Effector memory CD8-positive, alpha-beta T cell (primary cell): ENCODE measurements around the gene STK4.

ENCODE experiments used
- ATAC-seq: fragments of 150-1000 bp; cut with Tn5 transposase; replicated peaks from 2 replicates; pipeline ENCODE4 v1.10.0; 2021; ENCODE audit warnings: mild to moderate bottlenecking, moderate library complexity
- DNase-seq, 3 experiments: peaks; one replicate each; pipeline ENCODE4 v3.0.0; 2021
- H3K27ac Mint-ChIP-seq, 2 donors: one replicate each; pipeline ENCODE4 v1.8.0; 2022; ENCODE audit warnings: mild to moderate bottlenecking in 2 of 2, mixed read lengths in 2 of 2, moderate library complexity in 2 of 2
- H3K27me3 Mint-ChIP-seq, 2 donors: one replicate each; pipeline ENCODE4 v1.8.0; 2022; ENCODE audit warnings: mixed read lengths in 2 of 2
- H3K36me3 Mint-ChIP-seq: one replicate; pipeline ENCODE4 v1.8.0; 2022; ENCODE audit warnings: mild to moderate bottlenecking, moderate library complexity, mixed read lengths; ENCODE audit not compliant: insufficient read depth
- H3K4me1 Mint-ChIP-seq, 2 donors: one replicate each; pipeline ENCODE4 v1.8.0; 2022; ENCODE audit warnings: low read depth in 2 of 2, mixed read lengths in 2 of 2
- H3K4me3 Mint-ChIP-seq, 2 donors: one replicate each; pipeline ENCODE4 v1.8.0; 2022; ENCODE audit warnings: mild to moderate bottlenecking in 2 of 2, mixed read lengths in 2 of 2, moderate library complexity in 2 of 2
- H3K9me3 Mint-ChIP-seq, 2 donors: one replicate each; pipeline ENCODE4 v1.8.0; 2022; ENCODE audit warnings: mixed read lengths in 2 of 2

The STK4 gene

DNA sequence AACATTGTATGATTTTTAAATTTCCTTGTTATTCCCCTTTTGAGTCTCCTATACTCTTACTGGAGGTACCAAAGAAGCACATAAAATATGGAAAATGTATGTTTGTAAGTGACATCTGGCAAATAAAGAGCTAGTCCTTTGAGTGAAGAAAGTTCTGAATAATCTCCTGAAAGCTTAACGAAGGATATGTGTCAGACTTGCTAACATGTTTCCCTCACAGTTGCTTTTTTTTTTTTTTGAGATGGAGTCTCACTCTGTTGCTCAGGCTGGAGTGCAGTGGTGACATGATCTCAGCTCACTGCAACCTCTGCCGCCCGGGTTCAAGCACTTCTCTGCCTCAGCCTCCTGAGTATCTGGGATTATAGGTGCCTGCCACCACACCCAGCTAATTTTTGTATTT is 63.6 kb downstream of the STK4 start:
- no peak overlapping the region for H3K4me3 Mint-ChIP-seq
- peaks cover 42 to 72% of the 10 kb centered on the region in 2 donors for H3K4me1 Mint-ChIP-seq
- no peaks in the 10 kb centered on the region for H3K27me3 Mint-ChIP-seq
- H3K27ac Mint-ChIP-seq, result peak overlapping the region; percentile 82 to 85
- ATAC-seq (no peak), DNase-seq (no peak)
- H3K9me3 Mint-ChIP-seq, result no peaks in the 10 kb centered on the region
- peaks cover 79% of the 10 kb centered on the region for H3K36me3 Mint-ChIP-seq

- H3K27ac Mint-ChIP-seq, result peak overlapping the region; percentile 56 to 79
These were observed 66.0 kb downstream of the STK4 start for GRCh38 chr20:45032276-45032675.

GRCh38 chr20:45032781-45033180 is 66.5 kb downstream of the STK4 start:
- DNase-seq, result no peak
- Mint-ChIP-seq H3K9me3 (no peaks in the 10 kb centered on the region), H3K36me3 (peaks cover 67% of the 10 kb centered on the region), H3K27ac (peak overlapping the region; percentile 56 to 79), H3K27me3 (no peaks in the 10 kb centered on the region), H3K4me1 (peaks cover 41 to 69% of the 10 kb centered on the region in 2 donors), H3K4me3 (peak overlapping the region; percentile 17 to 38)
- no peak for ATAC-seq

More at GRCh38 chr20:45032276-45032675, 66.0 kb downstream of the STK4 start:
- Mint-ChIP-seq H3K27me3 (no peaks in the 10 kb centered on the region), H3K36me3 (peaks cover 69% of the 10 kb centered on the region), H3K4me3 (peak overlapping the region; percentile 17 to 38), H3K9me3 (no peaks in the 10 kb centered on the region), H3K4me1 (peaks cover 43 to 73% of the 10 kb centered on the region in 2 donors)
- DNase-seq, result no peak
- no peak for ATAC-seq

DNA sequence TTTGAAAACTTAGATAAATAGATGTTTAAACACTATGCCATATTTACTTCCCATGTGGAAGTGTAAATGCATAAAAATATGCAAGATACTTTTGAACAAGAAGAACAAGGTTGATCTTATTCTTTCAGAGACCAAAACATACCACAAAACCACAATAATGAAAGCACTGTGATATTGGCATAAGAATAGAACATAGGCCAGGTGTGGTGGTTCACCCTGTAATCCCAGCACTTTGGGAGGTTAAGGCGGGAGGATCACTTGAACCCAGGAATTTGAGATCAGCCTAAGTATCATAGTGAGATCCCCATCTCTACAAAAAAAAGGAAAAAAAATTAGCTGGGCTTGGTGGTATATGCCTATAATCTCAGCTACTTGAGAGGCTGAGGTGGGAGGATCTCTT is 68.1 kb downstream of the STK4 start:
- Mint-ChIP-seq H3K4me3 (peak overlapping the region in 1 of 2 donors; percentile 20), H3K4me1 (peaks cover 36 to 66% of the 10 kb centered on the region in 2 donors), H3K27me3 (no peaks in the 10 kb centered on the region), H3K36me3 (peaks cover 58% of the 10 kb centered on the region), H3K27ac (peak overlapping the region in 1 of 2 donors; percentile 45), H3K9me3 (no peaks in the 10 kb centered on the region)
- peak; percentile 50 for ATAC-seq
- DNase-seq, result no peak

- DNase-seq (no peak), ATAC-seq (no peak)
- H3K4me1 Mint-ChIP-seq, result peaks cover 41 to 62% of the 10 kb centered on the region in 2 donors
- no peaks in the 10 kb centered on the region for H3K27me3 Mint-ChIP-seq
- H3K36me3 Mint-ChIP-seq, result peaks cover 53% of the 10 kb centered on the region
- H3K4me3 Mint-ChIP-seq, result no peak overlapping the region
- peak overlapping the region; percentile 61 to 77 for H3K27ac Mint-ChIP-seq
- H3K9me3 Mint-ChIP-seq, result no peaks in the 10 kb centered on the region
These were observed 69.9 kb downstream of the STK4 start for GRCh38 chr20:45036044-45036755.

- no peaks in the 10 kb centered on the region for H3K9me3 Mint-ChIP-seq
- no peak overlapping the region for H3K4me3 Mint-ChIP-seq
- DNase-seq, result no peak
These were observed 70.7 kb downstream of the STK4 start for GRCh38 chr20:45037050-45037449.

DNA sequence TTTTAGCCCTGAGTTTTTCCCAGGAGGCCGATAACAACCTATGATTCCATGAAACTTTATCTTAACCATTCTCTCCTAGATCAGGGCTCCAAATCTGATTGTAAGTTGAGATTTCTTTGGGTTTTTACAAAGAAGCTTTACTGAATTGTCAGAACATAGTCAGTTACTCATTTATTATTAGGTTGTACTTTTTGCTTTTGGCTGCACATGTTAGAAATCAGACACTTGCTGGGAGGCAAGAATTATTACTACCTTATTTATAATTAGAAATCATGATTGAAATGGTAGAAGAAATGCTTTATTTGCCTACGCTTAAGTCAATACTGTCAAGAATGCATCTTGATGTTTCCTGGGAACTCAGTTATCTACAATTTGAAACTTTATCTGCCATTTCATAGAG is 71.3 kb downstream of the STK4 start:
- Mint-ChIP-seq H3K27ac (peak overlapping the region; percentile 8 to 85), H3K4me1 (peaks cover 45 to 63% of the 10 kb centered on the region in 2 donors), H3K9me3 (no peaks in the 10 kb centered on the region), H3K4me3 (no peak overlapping the region), H3K27me3 (no peaks in the 10 kb centered on the region), H3K36me3 (peaks cover 51% of the 10 kb centered on the region)
- no peak for DNase-seq
- ATAC-seq, result no peak

More at GRCh38 chr20:45037050-45037449, 70.7 kb downstream of the STK4 start:
- no peaks in the 10 kb centered on the region for H3K27me3 Mint-ChIP-seq
- H3K27ac Mint-ChIP-seq, result peak overlapping the region; percentile 22 to 56
- ATAC-seq, result no peak
- peaks cover 44 to 63% of the 10 kb centered on the region in 2 donors for H3K4me1 Mint-ChIP-seq
- peaks cover 47% of the 10 kb centered on the region for H3K36me3 Mint-ChIP-seq

GRCh38 chr20:45038745-45039474 is 72.6 kb downstream of the STK4 start:
- peaks cover 42 to 57% of the 10 kb centered on the region in 2 donors for H3K4me1 Mint-ChIP-seq
- DNase-seq (no peak), ATAC-seq (no peak)
- H3K9me3 Mint-ChIP-seq, result no peaks in the 10 kb centered on the region
- peaks cover 46% of the 10 kb centered on the region for H3K36me3 Mint-ChIP-seq
- H3K27ac Mint-ChIP-seq, result peak overlapping the region; percentile 80 to 85
- H3K4me3 Mint-ChIP-seq, result no peak overlapping the region
- H3K27me3 Mint-ChIP-seq, result no peaks in the 10 kb centered on the region

DNA sequence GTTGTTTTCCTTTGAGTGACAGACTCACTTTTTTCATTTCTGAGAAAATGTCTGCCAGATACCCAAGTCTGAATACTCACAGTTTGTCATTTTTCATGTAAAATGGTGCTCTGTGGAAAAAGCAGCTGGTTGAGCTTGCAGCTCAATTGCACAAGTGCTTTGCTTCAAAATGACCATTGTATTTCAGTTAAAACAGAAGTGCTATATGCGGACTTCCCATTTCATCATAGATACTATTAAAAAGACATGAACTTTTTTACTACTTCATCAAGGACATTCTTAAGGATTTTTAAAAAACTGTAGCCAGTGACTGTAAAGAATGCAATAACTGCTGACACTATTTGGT is 73.1 kb downstream of the STK4 start:
- no peaks in the 10 kb centered on the region for H3K9me3 Mint-ChIP-seq
- no peak overlapping the region for H3K4me3 Mint-ChIP-seq
- H3K4me1 Mint-ChIP-seq, result peaks cover 45 to 61% of the 10 kb centered on the region in 2 donors
- peak overlapping the region in 1 of 2 donors; percentile 80 for H3K27ac Mint-ChIP-seq
- H3K27me3 Mint-ChIP-seq, result no peaks in the 10 kb centered on the region
- H3K36me3 Mint-ChIP-seq, result peaks cover 50% of the 10 kb centered on the region
- no peak for ATAC-seq
- no peak for DNase-seq

- Mint-ChIP-seq H3K4me1 (peaks cover 38 to 50% of the 10 kb centered on the region in 2 donors), H3K4me3 (peak overlapping the region in 1 of 2 donors; percentile 5), H3K27ac (peak overlapping the region; percentile 80 to 87), H3K9me3 (no peaks in the 10 kb centered on the region), H3K36me3 (peaks cover 52% of the 10 kb centered on the region), H3K27me3 (no peaks in the 10 kb centered on the region)
- no peak for DNase-seq
- peak; percentile 68 for ATAC-seq
These were observed 75.4 kb downstream of the STK4 start for GRCh38 chr20:45041464-45042337.

GRCh38 chr20:45042978-45043377 is 76.7 kb downstream of the STK4 start:
- ATAC-seq, result no peak
- peaks cover 40 to 50% of the 10 kb centered on the region in 2 donors for H3K4me1 Mint-ChIP-seq
- H3K36me3 Mint-ChIP-seq, result peaks cover 55% of the 10 kb centered on the region
- H3K9me3 Mint-ChIP-seq, result no peaks in the 10 kb centered on the region
- H3K27ac Mint-ChIP-seq, result peak overlapping the region; percentile 80 to 87
- no peak for DNase-seq
- no peak overlapping the region for H3K4me3 Mint-ChIP-seq
- H3K27me3 Mint-ChIP-seq, result no peaks in the 10 kb centered on the region

DNA sequence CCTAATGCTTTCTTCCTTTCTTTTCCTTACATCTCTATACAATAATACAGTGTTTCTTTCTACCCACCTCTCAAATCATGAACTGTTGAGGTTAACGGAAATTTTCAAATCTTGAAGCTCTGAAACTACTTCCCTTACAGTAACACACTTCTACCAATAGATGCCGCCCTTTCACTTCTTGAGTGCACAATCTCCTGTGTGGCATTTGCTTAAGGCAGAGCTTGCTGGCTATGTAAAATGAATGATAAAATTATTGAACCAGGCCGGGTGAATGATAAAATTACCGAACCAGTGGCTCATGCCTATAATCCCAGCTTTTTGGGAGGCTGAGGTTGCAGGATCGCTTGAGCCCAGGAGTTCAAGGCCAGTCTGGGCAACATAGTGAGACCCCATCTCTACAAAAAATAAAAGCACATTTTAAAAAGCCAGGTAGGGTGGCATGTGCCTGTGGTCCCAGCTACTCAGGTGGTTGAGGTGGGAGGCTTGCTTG is 77.8 kb downstream of the STK4 start:
- Mint-ChIP-seq H3K4me3 (no peak overlapping the region), H3K27ac (peak overlapping the region; percentile 64 to 84), H3K27me3 (no peaks in the 10 kb centered on the region)

GRCh38 chr20:45044601-45045000 is 78.3 kb downstream of the STK4 start:
- ATAC-seq (no peak), DNase-seq (no peak)
- no peaks in the 10 kb centered on the region for H3K9me3 Mint-ChIP-seq
- H3K36me3 Mint-ChIP-seq, result peaks cover 62% of the 10 kb centered on the region
- H3K27ac Mint-ChIP-seq, result peak overlapping the region; percentile 64 to 84
- H3K27me3 Mint-ChIP-seq, result no peaks in the 10 kb centered on the region
- H3K4me3 Mint-ChIP-seq, result no peak overlapping the region
- H3K4me1 Mint-ChIP-seq, result peaks cover 46 to 55% of the 10 kb centered on the region in 2 donors

More for the DNA sequence above, 77.8 kb downstream of the STK4 start:
- peaks cover 46 to 51% of the 10 kb centered on the region in 2 donors for H3K4me1 Mint-ChIP-seq
- H3K36me3 Mint-ChIP-seq, result peaks cover 65% of the 10 kb centered on the region
- DNase-seq, result peak; percentile 44 to 57 (median 53)
- peak; percentile 88 for ATAC-seq
- H3K9me3 Mint-ChIP-seq, result no peaks in the 10 kb centered on the region
